ENCODE measurements around the gene CWC15.
"Not testable (repeated sequence)": the region's sequence is repeated elsewhere in the genome, so short reads cannot be mapped to it uniquely, and the experiment has no call there.

CWC15 gene

GRCh38 chr11:94973099-94973968 is at the start of gene CWC15, which contains the start of gene KDM4D:
TSS of gene CWC15 (minus strand) at chr11:94973556. CDS start at chr11:94972185, 1,371 bp downstream.
TSS of gene KDM4D (plus strand) at chr11:94973709. CDS start at chr11:94997373, 23,664 bp downstream.
- peak; percentile 95 for DNase-seq
- peaks cover 38% of the 10 kb centered on the region for H3K36me3 ChIP-seq
- H3K27me3 ChIP-seq (ENCODE audit: insufficient read depth, low read depth, severe bottlenecking), result no peaks in the 10 kb centered on the region
- no peak for TF ChIP-seq CTCF (IDR thresholded peaks at IDR 0.05; ENCODE audit: low read depth, low read length)
- no peaks in the 10 kb centered on the region for H3K9me3 ChIP-seq (ENCODE audit: severe bottlenecking)
- peak within 1 kb of the TSS; percentile 85 for H3K27ac ChIP-seq
- peak within 1 kb of the TSS; percentile 74 for H3K4me3 ChIP-seq (ENCODE audit: low read depth, low read length)

GRCh38 chr11:95021468-95021867 is 48.1 kb upstream of the CWC15 start:
- H3K4me3 ChIP-seq (ENCODE audit: low read depth, low read length), result not testable (repeated sequence)

GRCh38 chr11:95016139-95016538 is 42.8 kb upstream of the CWC15 start:
- no peak for TF ChIP-seq CTCF (IDR thresholded peaks at IDR 0.05; ENCODE audit: low read depth, low read length)
- DNase-seq, result no peak
- no peak overlapping the region for H3K4me3 ChIP-seq (ENCODE audit: low read depth, low read length)
- H3K9me3 ChIP-seq (ENCODE audit: severe bottlenecking), result no peaks in the 10 kb centered on the region
- no peak overlapping the region for H3K27ac ChIP-seq
- no peaks in the 10 kb centered on the region for H3K27me3 ChIP-seq (ENCODE audit: insufficient read depth, low read depth, severe bottlenecking)
- no peaks in the 10 kb centered on the region for H3K36me3 ChIP-seq

More at GRCh38 chr11:95021468-95021867, 48.1 kb upstream of the CWC15 start:
- not testable (repeated sequence) for H3K9me3 ChIP-seq (ENCODE audit: severe bottlenecking); H3K27me3 ChIP-seq (ENCODE audit: insufficient read depth, low read depth, severe bottlenecking); H3K27ac ChIP-seq; DNase-seq; H3K36me3 ChIP-seq

- Histone ChIP-seq H3K27ac (no peak overlapping the region), H3K27me3 (ENCODE audit: insufficient read depth, low read depth, severe bottlenecking) (no peaks in the 10 kb centered on the region), H3K9me3 (ENCODE audit: severe bottlenecking) (no peaks in the 10 kb centered on the region), H3K36me3 (no peaks in the 10 kb centered on the region), H3K4me3 (ENCODE audit: low read depth, low read length) (no peak overlapping the region)
- no peak for DNase-seq
- no peak for TF ChIP-seq CTCF (IDR thresholded peaks at IDR 0.05; ENCODE audit: low read depth, low read length)
Observed at GRCh38 chr11:95014184-95014821, 40.9 kb upstream of the CWC15 start.

- peaks cover 4% of the 10 kb centered on the region for H3K9me3 ChIP-seq (ENCODE audit: severe bottlenecking)
- no peak for TF ChIP-seq CTCF (IDR thresholded peaks at IDR 0.05; ENCODE audit: low read depth, low read length)
- no peak for DNase-seq
- H3K4me3 ChIP-seq (ENCODE audit: low read depth, low read length), result no peak overlapping the region
- no peak overlapping the region for H3K27ac ChIP-seq
- H3K36me3 ChIP-seq, result no peaks in the 10 kb centered on the region
- no peaks in the 10 kb centered on the region for H3K27me3 ChIP-seq (ENCODE audit: insufficient read depth, low read depth, severe bottlenecking)
Observed at GRCh38 chr11:95011376-95011775, 38.0 kb upstream of the CWC15 start.

- Histone ChIP-seq H3K27me3 (ENCODE audit: insufficient read depth, low read depth, severe bottlenecking) (no peaks in the 10 kb centered on the region), H3K36me3 (no peaks in the 10 kb centered on the region), H3K4me3 (ENCODE audit: low read depth, low read length) (no peak overlapping the region), H3K27ac (no peak overlapping the region), H3K9me3 (ENCODE audit: severe bottlenecking) (peaks cover 4% of the 10 kb centered on the region)
- no peak for DNase-seq
- no peak for TF ChIP-seq CTCF (IDR thresholded peaks at IDR 0.05; ENCODE audit: low read depth, low read length)
Observed at GRCh38 chr11:95005642-95006041, 32.3 kb upstream of the CWC15 start.
